Upper lobe of left lung (tissue), 4 donors: ENCODE results near the gene AAK1.

Source experiments
- EP300 ChIP-seq, 4 donors: sonication (generic); formaldehyde crosslinking; IDR thresholded peaks; one replicate each; pipeline ENCODE4 v1.5.1; 2017; ENCODE audit warnings: antibody characterized with exemption in 4 of 4, control low read depth in 2 of 4
- POLR2AphosphoS5 ChIP-seq, 2 donors: sonication (generic); formaldehyde crosslinking; IDR thresholded peaks; one replicate each; pipeline ENCODE4 v1.5.1; 2017; ENCODE audit warnings: antibody characterized with exemption in 2 of 2
- TF ChIP-seq, protein P1 (sequence below), 6 experiments: fragments of 450-650 bp in 4 of 6; fragments of 200-600 bp in 2 of 6; sonication (generic) in 2 of 6; IDR thresholded peaks; one replicate each; pipeline ENCODE4 v1.5.1; 2016 to 2019; ENCODE audit warnings: antibody characterized with exemption in 6 of 6

DNA sequence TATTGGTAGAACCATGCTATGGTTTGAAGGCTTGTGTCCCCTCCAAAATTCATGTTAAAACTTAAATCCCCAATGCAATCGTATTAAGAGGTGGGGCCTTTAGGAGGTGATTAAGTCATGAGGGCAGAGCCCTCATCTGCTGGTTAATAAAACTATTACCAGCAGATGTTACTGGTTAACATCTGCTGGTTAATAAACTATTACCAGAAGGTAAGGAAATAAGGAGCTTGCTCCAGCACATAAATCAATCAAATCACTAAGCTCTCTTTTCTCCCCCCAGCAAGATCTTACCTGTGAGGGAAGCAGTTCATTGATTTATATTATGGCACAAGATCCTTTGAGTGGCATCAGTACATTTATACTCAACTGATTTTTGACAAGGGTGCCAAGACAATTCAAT is 96.9 kb downstream of the AAK1 start:
- TF ChIP-seq, protein P1, sequence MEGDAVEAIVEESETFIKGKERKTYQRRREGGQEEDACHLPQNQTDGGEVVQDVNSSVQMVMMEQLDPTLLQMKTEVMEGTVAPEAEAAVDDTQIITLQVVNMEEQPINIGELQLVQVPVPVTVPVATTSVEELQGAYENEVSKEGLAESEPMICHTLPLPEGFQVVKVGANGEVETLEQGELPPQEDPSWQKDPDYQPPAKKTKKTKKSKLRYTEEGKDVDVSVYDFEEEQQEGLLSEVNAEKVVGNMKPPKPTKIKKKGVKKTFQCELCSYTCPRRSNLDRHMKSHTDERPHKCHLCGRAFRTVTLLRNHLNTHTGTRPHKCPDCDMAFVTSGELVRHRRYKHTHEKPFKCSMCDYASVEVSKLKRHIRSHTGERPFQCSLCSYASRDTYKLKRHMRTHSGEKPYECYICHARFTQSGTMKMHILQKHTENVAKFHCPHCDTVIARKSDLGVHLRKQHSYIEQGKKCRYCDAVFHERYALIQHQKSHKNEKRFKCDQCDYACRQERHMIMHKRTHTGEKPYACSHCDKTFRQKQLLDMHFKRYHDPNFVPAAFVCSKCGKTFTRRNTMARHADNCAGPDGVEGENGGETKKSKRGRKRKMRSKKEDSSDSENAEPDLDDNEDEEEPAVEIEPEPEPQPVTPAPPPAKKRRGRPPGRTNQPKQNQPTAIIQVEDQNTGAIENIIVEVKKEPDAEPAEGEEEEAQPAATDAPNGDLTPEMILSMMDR (IDR thresholded peaks at IDR 0.05) = no peak
- TF ChIP-seq POLR2AphosphoS5 (IDR thresholded peaks at IDR 0.05) (no peak), EP300 (IDR thresholded peaks at IDR 0.05) (no peak)
